ENCODE results near the gene PSD4. TPM values are rescaled to one million over a fixed set of nuclear protein-coding genes. Genes with fewer than 3 reads are reported as not detected.

The PSD4 gene
- total RNA-seq, 4 donors from 2014 or later, result 25.1 to 62.5 (median 50.2) TPM

DNA sequence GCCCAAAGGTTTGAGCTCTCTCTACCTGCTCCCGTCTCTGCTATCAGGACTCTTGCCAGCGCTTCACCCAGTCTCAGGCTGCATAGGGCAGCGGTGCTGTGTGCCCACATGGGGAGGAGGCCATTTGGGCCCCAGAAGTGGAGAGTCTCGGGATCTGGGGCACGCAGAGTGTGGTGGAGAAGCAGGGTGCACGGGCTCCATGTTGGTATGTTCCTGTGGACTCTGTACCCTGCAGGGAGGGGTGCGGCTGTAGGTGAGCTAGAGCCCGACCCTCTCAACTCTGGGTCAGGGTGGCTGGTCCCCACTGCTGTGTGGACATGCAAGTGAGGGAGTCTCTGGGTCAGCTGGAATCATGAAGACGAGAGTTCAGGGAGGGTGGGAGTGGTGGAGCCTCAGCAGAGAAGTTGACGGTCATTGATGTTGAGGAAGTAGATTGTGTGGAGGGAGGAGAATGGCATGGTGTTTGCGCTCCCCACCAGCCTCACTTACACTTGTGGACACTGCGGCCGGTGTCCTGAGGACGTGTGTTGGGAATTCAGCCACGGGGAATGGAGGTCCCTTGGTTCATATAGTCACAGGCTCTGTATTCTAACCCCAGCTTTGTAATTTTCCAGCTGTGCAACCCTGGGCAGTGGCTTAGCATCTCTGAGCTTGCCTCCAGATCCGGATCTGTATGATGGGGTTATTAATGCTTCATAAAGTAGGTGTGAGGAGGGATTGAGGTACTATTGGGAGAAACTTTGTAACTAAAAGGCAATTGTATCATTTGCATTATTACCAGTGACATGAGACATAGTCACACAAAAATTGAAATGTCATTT is 840 bp upstream of the PSD4 start:
- peak overlapping the region in 2 of 4 donors; percentile 72 to 83 for H3K27ac ChIP-seq
- TF ChIP-seq POLR2A (IDR thresholded peaks at IDR 0.05), result no peak
- TF ChIP-seq, protein P1, sequence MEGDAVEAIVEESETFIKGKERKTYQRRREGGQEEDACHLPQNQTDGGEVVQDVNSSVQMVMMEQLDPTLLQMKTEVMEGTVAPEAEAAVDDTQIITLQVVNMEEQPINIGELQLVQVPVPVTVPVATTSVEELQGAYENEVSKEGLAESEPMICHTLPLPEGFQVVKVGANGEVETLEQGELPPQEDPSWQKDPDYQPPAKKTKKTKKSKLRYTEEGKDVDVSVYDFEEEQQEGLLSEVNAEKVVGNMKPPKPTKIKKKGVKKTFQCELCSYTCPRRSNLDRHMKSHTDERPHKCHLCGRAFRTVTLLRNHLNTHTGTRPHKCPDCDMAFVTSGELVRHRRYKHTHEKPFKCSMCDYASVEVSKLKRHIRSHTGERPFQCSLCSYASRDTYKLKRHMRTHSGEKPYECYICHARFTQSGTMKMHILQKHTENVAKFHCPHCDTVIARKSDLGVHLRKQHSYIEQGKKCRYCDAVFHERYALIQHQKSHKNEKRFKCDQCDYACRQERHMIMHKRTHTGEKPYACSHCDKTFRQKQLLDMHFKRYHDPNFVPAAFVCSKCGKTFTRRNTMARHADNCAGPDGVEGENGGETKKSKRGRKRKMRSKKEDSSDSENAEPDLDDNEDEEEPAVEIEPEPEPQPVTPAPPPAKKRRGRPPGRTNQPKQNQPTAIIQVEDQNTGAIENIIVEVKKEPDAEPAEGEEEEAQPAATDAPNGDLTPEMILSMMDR (IDR thresholded peaks at IDR 0.05), result no peak
- 90% methylated on average over 5 to 11 of the region's 16 CpGs for WGBS, 2 donors
- no peaks in the 10 kb centered on the region for H3K36me3 ChIP-seq
- DNase-seq, result no peak
- H3K4me3 ChIP-seq, result peak overlapping the region in 1 of 4 donors; percentile 37
- intact Hi-C loops (cut with DNase I), result no loop called here
- H3K9me3 ChIP-seq, result no peaks in the 10 kb centered on the region
- H3K27me3 ChIP-seq, result no peaks in the 10 kb centered on the region
- H3K4me1 ChIP-seq, result peaks cover 0 to 22% (median 0%) of the 10 kb centered on the region in 3 donors

GRCh38 chr2:113174376-113174750 is 592 bp downstream of the PSD4 start:
- peaks cover 0 to 22% (median 0%) of the 10 kb centered on the region in 3 donors for H3K4me1 ChIP-seq
- no peaks in the 10 kb centered on the region for H3K36me3 ChIP-seq
- DNase-seq, result no peak
- H3K4me3 ChIP-seq, result peak overlapping the region; percentile 4 to 59 (median 34)
- no peaks in the 10 kb centered on the region for H3K27me3 ChIP-seq
- no peak for TF ChIP-seq POLR2A (IDR thresholded peaks at IDR 0.05)
- TF ChIP-seq, protein P1 (IDR thresholded peaks at IDR 0.05), result no peak
- H3K27ac ChIP-seq, result peak overlapping the region; percentile 30 to 83 (median 56)
- WGBS, 2 donors, result 67% methylated on average over 1 of the region's 3 CpGs; no CpG with 5 or more reads in 1 of the 2 donors
- H3K9me3 ChIP-seq, result no peaks in the 10 kb centered on the region
- intact Hi-C loops (cut with DNase I), result no loop called here

DNA sequence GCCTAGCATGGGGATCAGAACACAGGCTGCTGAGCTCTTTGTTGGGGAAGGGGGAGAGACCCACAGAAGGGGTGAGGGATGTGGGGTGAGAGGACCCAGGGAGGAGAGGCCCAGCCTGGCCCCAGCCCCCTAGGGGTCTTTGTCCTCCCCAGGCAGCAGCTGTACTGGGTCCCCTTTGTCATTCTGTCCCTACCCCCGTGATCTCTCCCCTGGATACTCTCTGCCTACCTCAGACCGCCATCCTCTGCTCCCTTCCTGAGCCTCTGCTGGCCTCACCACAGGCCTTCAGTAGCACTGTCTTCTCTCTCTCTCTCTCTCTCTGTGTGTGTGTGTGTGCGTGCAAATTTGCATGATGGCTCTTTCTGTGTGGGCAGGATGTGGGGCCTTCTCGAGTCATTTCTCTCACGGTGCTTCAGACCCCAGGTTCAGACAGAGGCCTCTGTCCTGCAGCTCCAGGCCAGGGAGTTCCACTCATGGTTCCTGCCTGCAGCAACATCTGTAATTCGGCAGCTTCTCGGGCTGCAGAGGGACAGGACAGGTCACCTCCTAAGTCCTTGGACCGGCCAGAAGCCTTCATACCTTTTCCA is 1.4 kb downstream of the PSD4 start:
- Histone ChIP-seq H3K27me3 (no peaks in the 10 kb centered on the region), H3K36me3 (no peaks in the 10 kb centered on the region), H3K4me3 (peak overlapping the region in 3 of 4 donors; percentile 32 to 59 (median 37)), H3K27ac (peak overlapping the region in 2 of 4 donors; percentile 72 to 83), H3K4me1 (peaks cover 0 to 24% (median 0%) of the 10 kb centered on the region in 3 donors), H3K9me3 (no peaks in the 10 kb centered on the region)
- peak; percentile 17 for DNase-seq
- TF ChIP-seq, protein P1 (IDR thresholded peaks at IDR 0.05), result no peak
- no peak for TF ChIP-seq POLR2A (IDR thresholded peaks at IDR 0.05)
- intact Hi-C loops (cut with DNase I), result no loop called here
- 62 to 73% methylated on average over 2 to 4 of the region's 8 CpGs for WGBS, 2 donors

GRCh38 chr2:113175736-113176695 is 2.2 kb downstream of the PSD4 start:
- Histone ChIP-seq H3K4me3 (peak overlapping the region in 2 of 4 donors; percentile 37 to 59), H3K27ac (peak overlapping the region in 1 of 4 donors; percentile 3)
- DNase-seq, result no peak

More at GRCh38 chr2:113175736-113176695, 2.2 kb downstream of the PSD4 start:
- H3K9me3 ChIP-seq, result no peaks in the 10 kb centered on the region
- peaks cover 0 to 27% (median 0%) of the 10 kb centered on the region in 3 donors for H3K4me1 ChIP-seq
- no peaks in the 10 kb centered on the region for H3K36me3 ChIP-seq
- 54 to 58% methylated on average over 10 to 11 of the region's 11 CpGs for WGBS, 2 donors
- no peak for TF ChIP-seq POLR2A (IDR thresholded peaks at IDR 0.05)
- TF ChIP-seq, protein P1 (IDR thresholded peaks at IDR 0.05), result no peak
- intact Hi-C loops (cut with DNase I), result no loop called here
- H3K27me3 ChIP-seq, result no peaks in the 10 kb centered on the region

Measured in esophagus squamous epithelium (tissue), 5 donors.